Left ventricle myocardium inferior (tissue), 1 donor: ENCODE data around the gene CNNM4. TPM values are rescaled to one million over a fixed set of nuclear protein-coding genes. Genes with fewer than 3 reads are reported as not detected.

Source experiments
- DNase-seq: peaks from one replicate; pipeline ENCODE4 v3.0.0-alpha.2; 2020
- H3K27ac ChIP-seq: fragments of 200-600 bp; replicated peaks from 2 replicates; pipeline ENCODE4 v1.8.0; 2021
- H3K27me3 ChIP-seq: fragments of 200-600 bp; 2 replicates; pipeline ENCODE4 v1.8.0; 2021; ENCODE audit warnings: low read depth
- H3K36me3 ChIP-seq: fragments of 200-600 bp; 2 replicates; pipeline ENCODE4 v1.8.0; 2021
- H3K4me1 ChIP-seq: fragments of 200-600 bp; 2 replicates; pipeline ENCODE4 v1.8.0; 2021
- H3K4me3 ChIP-seq: fragments of 200-600 bp; 2 replicates; pipeline ENCODE4 v1.8.0; 2021; ENCODE audit warnings: mild to moderate bottlenecking, moderate library complexity
- H3K9me3 ChIP-seq: fragments of 200-600 bp; replicated peaks from 2 replicates; pipeline ENCODE4 v1.8.0; 2021
- CTCF ChIP-seq: fragments of 200-600 bp; IDR thresholded peaks from 2 replicates; pipeline ENCODE4 v1.8.0; 2021; ENCODE audit warnings: antibody characterized with exemption, mild to moderate bottlenecking, borderline replicate concordance
- intact Hi-C: fragments of 100-400 bp; cut with micrococcal nuclease; formaldehyde crosslinking; loops from one replicate; pipeline ENCODE4 v1.11.0; 2022
- total RNA-seq: library from RNA; stranded (reverse); fragmentation: NEBNext Ultra II Directional; extraction: Animal tissue kit (Norgen Biotek cat#: 25700); gene quantifications from one replicate; pipeline ENCODE4 v1.2.1, GENCODE V29; 2021
- donor health status: DM: no; HTN: yes; CAD: no; lungs with severe emphysema.

Gene CNNM4
- total RNA-seq, 1 donor from 2014 or later: 28.9 TPM

- H3K36me3 ChIP-seq: peaks cover 44% of the 10 kb centered on the region
- peak within 1 kb of the TSS; percentile 87 for H3K27ac ChIP-seq
- intact Hi-C loops: loop anchor here (5.0 kb wide), 1 partner anchor 94 kb away; no protein-coding TSS in a partner anchor
- no peaks in the 10 kb centered on the region for H3K9me3 ChIP-seq
- H3K4me3 ChIP-seq: peak within 1 kb of the TSS; percentile 90
- TF ChIP-seq CTCF: peak; percentile 86
- H3K27me3 ChIP-seq: no peaks in the 10 kb centered on the region
- peak; percentile 98 for DNase-seq
- H3K4me1 ChIP-seq: peaks cover 51% of the 10 kb centered on the region
Observed at GRCh38 chr2:96857667-96858372, 97.1 kb downstream of the CNNM4 start, which contains the start of gene ANKRD39. Gene ANKRD39, minus strand, starts transcription at chr2:96858016. Its CDS starts 29 bp downstream, at chr2:96857987.

GRCh38 chr2:96859099-96859649, 98.5 kb downstream of the CNNM4 start:
- peaks cover 58% of the 10 kb centered on the region for H3K4me1 ChIP-seq
- peaks cover 44% of the 10 kb centered on the region for H3K36me3 ChIP-seq
- DNase-seq: peak; percentile 72

GRCh38 chr2:96859681-96860064, 99.0 kb downstream of the CNNM4 start:
- no peak for DNase-seq
- intact Hi-C loops: loop anchor here (5.0 kb wide), 1 partner anchor 93 kb away; no protein-coding TSS in a partner anchor
- H3K4me1 ChIP-seq: peaks cover 63% of the 10 kb centered on the region
- no peaks in the 10 kb centered on the region for H3K9me3 ChIP-seq
- no peak for TF ChIP-seq CTCF
- peak overlapping the region; percentile 87 for H3K27ac ChIP-seq
- no peak overlapping the region for H3K4me3 ChIP-seq
- no peaks in the 10 kb centered on the region for H3K27me3 ChIP-seq
- peaks cover 47% of the 10 kb centered on the region for H3K36me3 ChIP-seq

More at GRCh38 chr2:96859099-96859649, 98.5 kb downstream of the CNNM4 start:
- Histone ChIP-seq H3K9me3 (no peaks in the 10 kb centered on the region), H3K27ac (peak overlapping the region; percentile 87), H3K27me3 (no peaks in the 10 kb centered on the region), H3K4me3 (peak overlapping the region; percentile 90)
- TF ChIP-seq CTCF: no peak
- intact Hi-C loops: loop anchor here (5.0 kb wide), 1 partner anchor 93 kb away; no protein-coding TSS in a partner anchor

DNA sequence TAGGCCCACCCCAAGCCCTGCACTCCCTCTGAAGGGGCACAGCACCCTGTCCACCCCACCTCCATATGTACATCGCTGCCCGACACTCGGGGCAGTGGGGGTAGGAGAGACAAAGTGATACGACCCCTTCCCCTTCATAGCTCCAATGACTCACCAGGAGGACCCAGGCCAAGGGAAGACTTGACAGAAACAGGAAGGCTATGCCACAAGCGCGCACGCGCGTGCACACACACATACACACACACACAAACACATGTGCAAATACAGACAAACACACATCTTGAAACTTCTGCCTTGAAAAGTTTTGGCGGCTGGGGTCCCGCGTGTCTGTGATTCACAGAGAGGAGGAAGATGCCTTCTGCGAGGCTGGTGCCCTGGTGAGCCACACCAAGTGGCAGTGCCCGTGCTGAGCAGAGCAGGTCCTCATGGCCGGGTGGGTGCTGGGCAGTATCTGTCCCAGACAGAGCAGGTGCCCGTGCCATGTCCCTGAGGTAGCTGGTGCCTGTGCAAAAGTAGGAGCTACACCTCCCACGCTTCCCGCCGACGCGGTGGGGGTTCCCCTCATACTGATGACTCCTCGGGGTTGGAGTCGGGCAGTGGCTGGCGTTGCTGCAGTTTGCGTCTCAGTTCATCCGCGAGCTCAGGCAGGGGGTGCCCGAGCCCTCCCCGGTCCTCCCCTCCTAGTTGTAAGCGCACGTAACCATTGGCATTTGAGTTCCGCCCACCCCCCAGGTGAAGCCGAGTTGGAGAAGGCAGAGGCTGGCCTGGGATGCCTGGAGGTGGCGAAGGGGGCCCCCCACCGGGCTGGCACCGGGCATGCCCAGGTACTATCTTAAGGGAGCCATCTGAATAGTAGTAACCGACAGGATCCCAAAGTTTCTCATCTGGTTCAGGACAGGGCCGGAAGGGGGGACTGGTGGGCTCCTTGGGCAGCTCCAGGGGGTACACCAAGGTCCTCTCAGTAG, 99.6 kb downstream of the CNNM4 start:
- DNase-seq: no peak
- H3K27me3 ChIP-seq: no peaks in the 10 kb centered on the region
- H3K36me3 ChIP-seq: peaks cover 53% of the 10 kb centered on the region
- no peaks in the 10 kb centered on the region for H3K9me3 ChIP-seq
- H3K4me1 ChIP-seq: peaks cover 69% of the 10 kb centered on the region
- intact Hi-C loops: no loop called here
- H3K4me3 ChIP-seq: no peak overlapping the region
- H3K27ac ChIP-seq: peak overlapping the region; percentile 87
- TF ChIP-seq CTCF: no peak

DNA sequence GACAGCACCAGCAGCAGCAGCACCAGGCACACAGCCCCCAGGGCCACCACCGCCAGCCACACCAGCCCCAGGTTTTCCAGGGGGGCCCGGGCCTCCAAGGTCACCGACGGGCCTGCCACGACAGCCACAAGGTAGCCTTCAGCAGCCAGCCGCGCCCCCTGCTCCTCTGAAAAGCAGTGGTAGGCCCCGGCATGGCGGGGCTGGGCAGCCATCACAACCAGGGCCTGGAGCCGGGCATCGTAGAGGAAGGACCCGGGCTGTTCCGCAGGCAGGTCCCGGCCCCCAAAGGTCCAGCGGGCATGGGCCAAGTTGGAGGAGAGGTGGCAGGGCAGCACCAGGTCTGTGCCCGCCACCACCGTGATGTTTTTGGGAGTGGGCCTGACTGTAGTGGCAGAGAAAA, 100.4 kb downstream of the CNNM4 start:
- Histone ChIP-seq H3K36me3 (peaks cover 61% of the 10 kb centered on the region), H3K9me3 (no peaks in the 10 kb centered on the region), H3K4me1 (peaks cover 76% of the 10 kb centered on the region), H3K27ac (peak overlapping the region; percentile 87), H3K4me3 (no peak overlapping the region), H3K27me3 (no peaks in the 10 kb centered on the region)
- no peak for TF ChIP-seq CTCF
- intact Hi-C loops: no loop called here
- no peak for DNase-seq
